Upper lobe of left lung (tissue), 4 donors: ENCODE data around the gene GATB.

Experiments used
- CTCF ChIP-seq, 6 experiments: fragments of 450-650 bp in 4 of 6; fragments of 200-600 bp in 2 of 6; sonication (generic) in 2 of 6; IDR thresholded peaks; one replicate each; pipeline ENCODE4 v1.5.1; 2016 to 2019; ENCODE audit warnings: antibody characterized with exemption in 6 of 6
- POLR2A ChIP-seq, 4 donors: fragments of 450-650 bp; IDR thresholded peaks; one replicate each; pipeline ENCODE4 v1.5.1; 2016 to 2017; ENCODE audit warnings: antibody characterized with exemption in 4 of 4, mild to moderate bottlenecking in 2 of 4
- POLR2AphosphoS5 ChIP-seq, 2 donors: sonication (generic); formaldehyde crosslinking; IDR thresholded peaks; one replicate each; pipeline ENCODE4 v1.5.1; 2017; ENCODE audit warnings: antibody characterized with exemption in 2 of 2

- TF ChIP-seq CTCF (IDR thresholded peaks at IDR 0.05) (no peak), POLR2A (IDR thresholded peaks at IDR 0.05) (no peak), POLR2AphosphoS5 (IDR thresholded peaks at IDR 0.05) (no peak)
Measured at GRCh38 chr4:151781026-151781425, 20.2 kb upstream of the GATB start.
